ENCODE measurements around the gene ORC3. TPM values are rescaled to one million over a fixed set of nuclear protein-coding genes. Genes with fewer than 3 reads are reported as not detected.
"Not testable (repeated sequence)": the region's sequence is repeated elsewhere in the genome, so short reads cannot be mapped to it uniquely, and the experiment has no call there.

The ORC3 gene
- total RNA-seq, 2 experiments from 2014 or later = 35.8 to 36.6 TPM

DNA sequence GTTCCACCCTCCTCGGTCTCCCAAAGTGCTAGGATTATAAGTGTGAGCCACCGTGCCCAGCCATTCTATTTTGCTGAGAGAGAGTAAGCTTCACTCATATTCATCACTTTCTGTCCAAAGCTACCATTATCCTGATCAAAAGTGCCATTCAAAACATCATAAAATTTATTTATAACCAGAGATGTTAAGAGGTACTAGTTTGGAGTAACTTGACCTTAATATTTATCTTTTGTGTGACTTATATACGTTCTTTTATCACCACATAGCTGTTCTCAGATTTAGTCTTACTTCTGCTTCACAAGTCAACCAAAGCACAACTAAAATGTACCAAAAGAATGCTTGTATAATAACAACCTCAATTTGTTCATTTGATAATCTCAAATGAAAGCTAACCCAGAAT lies 94.0 kb downstream of the ORC3 start:
- CTCF ChIA-PET = interaction anchor here (1.0 to 1.8 kb wide), 2 partner anchors 13 to 14 kb away, joined by 3 to 6 read pairs; no protein-coding TSS in a partner anchor
- Mint-ChIP-seq H3K36me3 (ENCODE audit: low read depth) (peaks cover 29% of the 10 kb centered on the region), H3K27ac (no peak overlapping the region), H3K9me3 (no peaks in the 10 kb centered on the region), H3K4me1 (ENCODE audit: low read depth) (peaks cover 65% of the 10 kb centered on the region), H3K4me3 (no peak overlapping the region), H3K27me3 (no peaks in the 10 kb centered on the region)
- no peak for DNase-seq
- intact Hi-C loops (cut with micrococcal nuclease) = no loop called here
- POLR2A ChIA-PET = interaction anchor here (1.3 to 2.1 kb wide), 2 partner anchors 13 to 15 kb away, joined by 3 to 9 read pairs; no protein-coding TSS in a partner anchor
- TF ChIP-seq CTCF (IDR thresholded peaks at IDR 0.05) = no peak
- no peak for ATAC-seq

GRCh38 chr6:87684895-87685654 lies 95.1 kb downstream of the ORC3 start:
- Mint-ChIP-seq H3K36me3 (ENCODE audit: low read depth) (peaks cover 29% of the 10 kb centered on the region), H3K4me3 (no peak overlapping the region), H3K4me1 (ENCODE audit: low read depth) (peaks cover 70% of the 10 kb centered on the region), H3K9me3 (no peaks in the 10 kb centered on the region), H3K27me3 (no peaks in the 10 kb centered on the region), H3K27ac (no peak overlapping the region)
- ChIA-PET POLR2A (interaction anchor here (0.7 to 2.1 kb wide), 3 partner anchors 12 to 28 kb away, joined by 3 to 9 read pairs (median 3); no protein-coding TSS in a partner anchor), CTCF (interaction anchor here (0.6 to 1.1 kb wide), 4 partner anchors 8 to 46 kb away, joined by 3 read pairs; no protein-coding TSS in a partner anchor)
- intact Hi-C loops (cut with micrococcal nuclease) = no loop called here
- DNase-seq = no peak
- TF ChIP-seq CTCF (IDR thresholded peaks at IDR 0.05) = no peak
- no peak for ATAC-seq

GRCh38 chr6:87686636-87687205 lies 96.8 kb downstream of the ORC3 start:
- ATAC-seq; DNase-seq; intact Hi-C loops (cut with micrococcal nuclease); H3K27ac Mint-ChIP-seq; H3K27me3 Mint-ChIP-seq; H3K4me3 Mint-ChIP-seq; H3K9me3 Mint-ChIP-seq: not testable (repeated sequence)
- H3K4me1 Mint-ChIP-seq (ENCODE audit: low read depth) = peaks cover 78% of the 10 kb centered on the region
- ChIA-PET POLR2A (interaction anchor here (1.0 kb wide), 1 partner anchor 15 kb away, joined by 4 read pairs; no protein-coding TSS in a partner anchor), CTCF (interaction anchor here (1.5 kb wide), 1 partner anchor 12 kb away, joined by 3 read pairs; no protein-coding TSS in a partner anchor)
- H3K36me3 Mint-ChIP-seq (ENCODE audit: low read depth) = peaks cover 32% of the 10 kb centered on the region

DNA sequence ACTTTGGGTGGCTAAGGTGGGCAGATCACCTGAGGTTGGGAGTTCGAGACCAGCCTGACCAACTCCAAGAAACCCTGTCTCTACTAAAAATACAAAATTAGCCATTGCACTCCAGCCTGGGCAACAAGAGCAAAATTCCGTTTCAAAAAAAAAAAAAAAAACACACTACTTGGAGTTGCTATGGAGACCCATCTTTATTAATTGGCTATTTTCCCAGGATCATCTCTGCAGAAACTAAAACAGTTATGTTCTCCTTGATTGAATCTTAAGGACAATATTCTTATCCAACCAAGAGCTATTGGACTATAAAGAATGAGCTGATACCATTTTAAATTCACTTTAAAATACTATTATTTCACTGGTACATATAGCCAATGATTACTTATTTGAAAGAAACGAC lies 97.4 kb downstream of the ORC3 start:
- peaks cover 30% of the 10 kb centered on the region for H3K36me3 Mint-ChIP-seq (ENCODE audit: low read depth)
- TF ChIP-seq CTCF (IDR thresholded peaks at IDR 0.05) = no peak
- POLR2A ChIA-PET = interaction anchor here (0.6 to 1.0 kb wide), 2 partner anchors 14 to 471 kb away, joined by 3 to 4 read pairs; no protein-coding TSS in a partner anchor

GRCh38 chr6:87687893-87688292 lies 98.0 kb downstream of the ORC3 start:
- H3K9me3 Mint-ChIP-seq; ATAC-seq; intact Hi-C loops (cut with micrococcal nuclease); H3K27me3 Mint-ChIP-seq; H3K4me3 Mint-ChIP-seq; H3K27ac Mint-ChIP-seq; DNase-seq: not testable (repeated sequence)
- Mint-ChIP-seq H3K4me1 (ENCODE audit: low read depth) (peaks cover 77% of the 10 kb centered on the region), H3K36me3 (ENCODE audit: low read depth) (peaks cover 30% of the 10 kb centered on the region)
- ChIA-PET POLR2A (interaction anchor here (0.6 to 1.0 kb wide), 2 partner anchors 14 to 472 kb away, joined by 3 to 4 read pairs; no protein-coding TSS in a partner anchor), CTCF (interaction anchor here (0.9 to 1.5 kb wide), 2 partner anchors 9 to 11 kb away, joined by 3 to 5 read pairs; no protein-coding TSS in a partner anchor)

More for the DNA sequence above, 97.4 kb downstream of the ORC3 start:
- intact Hi-C loops (cut with micrococcal nuclease) = no loop called here
- Mint-ChIP-seq H3K27me3 (no peaks in the 10 kb centered on the region), H3K4me1 (ENCODE audit: low read depth) (peaks cover 78% of the 10 kb centered on the region), H3K4me3 (no peak overlapping the region), H3K27ac (no peak overlapping the region), H3K9me3 (no peaks in the 10 kb centered on the region)
- ATAC-seq = no peak
- DNase-seq = no peak
- CTCF ChIA-PET = interaction anchor here (0.9 to 1.5 kb wide), 2 partner anchors 10 to 11 kb away, joined by 3 to 5 read pairs; no protein-coding TSS in a partner anchor
